KOPT-K1 (cell line): ENCODE results near the gene SS18L1.
"Not testable (repeated sequence)": the region's sequence is repeated elsewhere in the genome, so short reads cannot be mapped to it uniquely, and the experiment has no call there.

Source experiments
- H3K27ac ChIP-seq: fragments of 200-600 bp; sonication (generic); 2 replicates; pipeline ENCODE4 v1.5.1; 2016; ENCODE audit warnings: antibody characterized with exemption, mild to moderate bottlenecking, low read depth, low read length; ENCODE audit not compliant: poor library complexity, severe bottlenecking
- H3K36me3 ChIP-seq: fragments of 200-600 bp; sonication (generic); 2 replicates; pipeline ENCODE4 v1.5.1; 2017; ENCODE audit warnings: antibody characterized with exemption, mild to moderate bottlenecking, low read length, moderate library complexity; ENCODE audit not compliant: insufficient read depth
- H3K9me3 ChIP-seq: fragments of 200-600 bp; sonication (generic); 2 replicates; pipeline ENCODE4 v1.5.1; 2017; ENCODE audit warnings: antibody characterized with exemption, low read length, mild to moderate bottlenecking; ENCODE audit not compliant: insufficient read depth, poor library complexity, severe bottlenecking

Gene SS18L1, protein sequence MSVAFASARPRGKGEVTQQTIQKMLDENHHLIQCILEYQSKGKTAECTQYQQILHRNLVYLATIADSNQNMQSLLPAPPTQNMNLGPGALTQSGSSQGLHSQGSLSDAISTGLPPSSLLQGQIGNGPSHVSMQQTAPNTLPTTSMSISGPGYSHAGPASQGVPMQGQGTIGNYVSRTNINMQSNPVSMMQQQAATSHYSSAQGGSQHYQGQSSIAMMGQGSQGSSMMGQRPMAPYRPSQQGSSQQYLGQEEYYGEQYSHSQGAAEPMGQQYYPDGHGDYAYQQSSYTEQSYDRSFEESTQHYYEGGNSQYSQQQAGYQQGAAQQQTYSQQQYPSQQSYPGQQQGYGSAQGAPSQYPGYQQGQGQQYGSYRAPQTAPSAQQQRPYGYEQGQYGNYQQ

DNA sequence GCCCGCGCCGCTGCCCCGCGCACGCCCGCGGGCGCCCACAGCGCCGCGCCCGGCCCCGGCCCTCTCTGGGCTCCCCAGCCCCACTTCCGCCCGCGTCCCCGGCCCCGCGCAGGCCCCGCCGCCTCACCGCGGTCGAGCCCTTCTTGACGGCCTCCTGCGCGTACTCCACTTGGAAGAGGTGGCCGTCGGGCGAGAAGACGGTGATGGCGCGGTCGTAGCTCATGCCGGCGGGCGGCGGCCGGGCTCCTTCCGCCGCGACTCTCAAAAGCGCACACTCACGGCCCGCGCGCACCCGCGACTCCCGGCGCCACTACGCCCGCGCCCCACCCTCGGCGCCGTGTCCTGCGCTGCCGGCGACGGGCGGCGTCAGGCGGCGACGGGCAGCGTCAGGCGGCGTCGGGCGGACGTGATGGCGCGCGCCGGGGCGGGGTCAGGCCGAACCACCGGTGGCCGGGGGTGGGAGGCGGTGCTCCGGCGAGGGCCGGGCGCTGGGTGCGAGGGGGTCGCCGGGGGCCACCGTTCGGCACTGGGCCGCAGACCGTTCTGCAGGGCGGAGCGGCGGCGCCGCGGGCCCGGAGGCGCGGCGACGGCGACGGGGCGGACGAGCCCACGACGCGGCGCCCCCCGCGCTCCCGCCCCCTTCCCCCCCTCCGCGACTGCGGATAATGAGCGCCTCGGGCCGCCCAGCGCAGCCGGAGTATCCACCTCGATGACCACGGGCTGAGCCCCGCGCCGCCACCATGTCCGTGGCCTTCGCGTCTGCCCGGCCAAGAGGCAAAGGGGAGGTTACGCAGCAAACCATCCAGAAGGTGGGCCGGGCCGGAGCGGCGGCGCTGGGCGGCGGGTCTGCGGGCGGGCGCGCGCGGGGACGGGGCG, at the start of gene SS18L1, which contains the start of gene PSMA7:
TSS of gene SS18L1 (plus strand) at position 689 of the 876 bp plus-strand sequence. CDS start at position 741, 52 bp downstream.
TSS of gene PSMA7 (minus strand) at position 314 of the 876 bp plus-strand sequence. CDS start at position 223, 91 bp downstream.
- H3K9me3 ChIP-seq = no peaks in the 10 kb centered on the region
- peaks cover 42% of the 10 kb centered on the region for H3K36me3 ChIP-seq
- H3K27ac ChIP-seq = peak within 1 kb of the TSS; percentile 81

DNA sequence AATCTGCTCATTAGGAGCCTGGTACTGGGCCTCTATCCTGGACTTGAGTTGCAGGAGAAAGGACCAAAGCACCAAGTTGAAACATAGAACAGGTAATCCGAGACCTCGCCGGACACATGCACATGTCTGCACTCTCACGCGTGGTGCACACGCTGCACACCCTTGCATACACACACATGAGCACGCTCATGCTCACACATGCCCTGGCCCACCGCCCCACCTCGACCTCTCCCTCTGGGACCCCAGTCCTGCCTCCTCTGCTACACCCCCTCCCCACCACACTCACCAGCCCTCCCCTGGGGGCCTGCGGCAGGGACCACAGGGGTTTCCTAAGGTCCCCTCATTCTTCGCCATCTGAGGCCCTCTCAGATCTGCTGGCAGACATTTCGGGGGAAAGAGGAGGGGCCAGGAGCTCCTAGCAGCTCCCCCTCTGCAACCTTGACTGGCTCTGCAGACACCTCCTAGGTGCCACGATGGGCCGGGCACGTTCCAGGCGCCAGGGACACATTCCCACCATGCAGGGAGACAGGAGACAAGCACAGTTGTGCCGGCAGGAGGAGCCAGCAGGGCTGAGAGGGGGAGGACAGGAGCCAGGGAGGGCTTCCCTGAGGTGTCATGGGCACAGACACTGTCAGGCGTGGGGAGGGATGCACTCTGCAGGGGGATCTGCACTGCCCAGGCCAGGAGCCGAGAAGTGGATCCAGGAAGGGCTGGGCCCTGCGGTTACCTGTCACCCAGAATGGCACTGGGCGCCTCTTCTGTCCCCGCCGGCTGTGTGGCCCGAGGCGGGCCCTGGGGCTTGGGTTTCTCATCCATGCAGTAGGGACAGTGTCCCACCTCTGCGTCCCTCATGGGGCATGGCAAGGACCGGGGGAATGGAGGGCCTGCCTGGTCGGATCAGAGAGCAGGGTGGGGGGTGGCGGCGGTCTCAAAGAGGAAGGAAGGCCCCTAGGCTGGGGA, 46.9 kb upstream of the SS18L1 start:
- Histone ChIP-seq H3K27ac (no peak overlapping the region), H3K9me3 (peaks cover 10% of the 10 kb centered on the region), H3K36me3 (no peaks in the 10 kb centered on the region)

DNA sequence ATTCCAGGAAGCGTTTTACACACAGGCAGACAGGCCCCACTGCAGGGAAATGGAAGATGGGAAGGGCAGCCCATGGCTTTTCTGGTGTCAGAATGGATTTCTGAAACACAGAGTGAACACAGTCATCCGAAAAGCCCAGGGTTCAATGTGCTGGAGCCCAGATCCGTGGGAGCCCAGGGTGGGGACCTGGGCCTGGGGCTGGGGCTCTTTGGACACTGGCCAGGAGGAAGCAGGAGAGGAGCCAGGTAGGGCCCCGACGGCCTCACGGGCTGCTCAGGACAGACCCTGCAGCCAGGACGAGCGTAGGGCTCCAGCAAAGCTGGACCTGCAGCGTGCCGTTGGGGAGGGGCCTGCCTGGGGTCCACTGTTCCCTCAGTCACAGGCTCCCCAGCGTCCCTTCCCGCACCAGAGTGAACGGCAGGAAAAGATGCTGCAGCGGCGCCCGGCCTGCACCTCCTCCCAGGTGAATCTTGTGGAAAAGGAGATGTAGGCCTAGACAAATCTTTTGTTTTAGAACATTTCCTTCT, 45.6 kb upstream of the SS18L1 start:
- peaks cover 17% of the 10 kb centered on the region for H3K9me3 ChIP-seq
- no peaks in the 10 kb centered on the region for H3K36me3 ChIP-seq
- no peak overlapping the region for H3K27ac ChIP-seq

DNA sequence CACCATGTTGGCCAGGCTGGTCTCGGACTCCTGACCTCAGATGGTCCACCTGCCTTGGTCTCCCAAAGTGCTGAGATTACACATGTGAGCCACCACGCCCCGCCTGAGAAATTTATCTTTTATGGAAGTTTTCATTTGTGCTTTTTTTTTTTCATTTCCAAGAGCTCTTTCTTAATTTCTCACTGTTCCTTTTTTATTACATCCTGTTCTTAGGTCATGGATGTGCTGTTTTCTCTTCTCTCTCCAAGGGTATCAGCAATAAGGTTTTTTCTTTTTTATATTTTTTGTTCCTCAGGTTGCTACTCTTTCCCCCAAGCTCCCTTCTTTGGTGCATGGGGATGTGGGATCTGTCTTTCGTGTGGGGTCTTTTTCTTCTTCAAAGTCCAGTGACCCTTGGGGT, 42.5 kb upstream of the SS18L1 start:
- Histone ChIP-seq H3K9me3 (peaks cover 32% of the 10 kb centered on the region), H3K27ac (no peak overlapping the region), H3K36me3 (no peaks in the 10 kb centered on the region)

DNA sequence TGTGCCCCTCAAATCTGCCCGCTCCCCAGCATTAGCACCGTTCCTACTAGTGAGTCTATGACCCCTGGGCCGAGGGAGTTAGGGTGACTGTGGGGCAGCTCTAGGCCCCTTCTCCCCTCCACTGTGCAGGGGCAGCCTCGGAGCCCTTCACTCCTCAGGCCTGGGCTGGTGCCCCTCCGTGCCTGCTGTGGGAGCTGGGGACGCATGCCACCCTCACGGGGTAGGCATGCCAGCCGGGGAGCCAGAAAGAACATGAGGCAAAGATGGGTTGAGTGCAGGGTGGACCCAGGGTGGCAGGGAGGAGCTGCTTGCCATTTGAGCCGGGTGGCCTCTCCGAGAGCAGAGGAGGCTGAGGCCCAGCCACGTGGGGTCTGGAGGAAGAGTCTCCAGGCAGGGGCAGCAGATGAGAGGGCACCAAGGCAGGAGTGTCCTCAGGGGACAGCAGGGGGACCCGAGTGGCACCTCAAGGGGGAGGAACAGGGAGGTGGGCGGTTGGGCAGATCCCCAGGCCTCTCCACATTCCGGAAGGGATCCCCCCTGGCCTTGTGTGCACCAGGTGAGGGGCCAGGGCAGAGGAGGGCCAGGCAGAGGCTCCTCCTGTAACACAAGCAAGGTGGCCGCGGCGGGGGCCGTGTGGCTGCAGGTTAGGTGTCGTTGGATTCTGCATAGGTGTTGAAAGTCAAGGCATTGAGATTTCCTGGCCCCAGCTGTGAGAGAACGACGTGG, 39.9 kb upstream of the SS18L1 start:
- Histone ChIP-seq H3K36me3 (no peaks in the 10 kb centered on the region), H3K27ac (no peak overlapping the region), H3K9me3 (peaks cover 56% of the 10 kb centered on the region)

DNA sequence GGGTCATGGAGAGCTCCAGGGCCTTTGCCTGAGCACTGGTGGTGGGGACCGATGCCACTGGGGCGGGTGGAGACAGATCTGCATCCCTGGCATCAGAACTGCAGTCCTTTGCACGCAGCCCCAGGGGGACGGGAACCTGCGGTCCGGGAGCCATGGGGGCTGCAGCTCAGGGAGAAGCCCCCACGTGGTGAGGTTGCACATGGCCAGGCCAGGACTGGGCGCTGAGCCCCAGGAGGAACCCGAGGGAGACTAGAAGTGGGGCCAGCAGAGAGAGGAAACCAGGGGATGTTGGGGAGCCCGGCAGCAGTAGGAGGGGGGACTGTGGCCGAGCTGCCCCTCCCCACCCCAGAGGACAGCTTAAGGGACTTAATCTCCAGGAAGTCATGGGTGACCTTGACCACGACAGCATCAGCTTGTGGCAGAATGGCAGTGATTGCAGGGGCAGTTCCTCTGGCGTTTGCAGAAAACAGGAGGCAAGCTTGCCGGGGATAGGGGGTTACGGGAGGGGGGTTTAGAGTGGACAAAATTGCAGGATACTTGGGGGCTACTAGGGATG, 39.3 kb upstream of the SS18L1 start:
- H3K9me3 ChIP-seq = peaks cover 63% of the 10 kb centered on the region
- no peak overlapping the region for H3K27ac ChIP-seq
- no peaks in the 10 kb centered on the region for H3K36me3 ChIP-seq

DNA sequence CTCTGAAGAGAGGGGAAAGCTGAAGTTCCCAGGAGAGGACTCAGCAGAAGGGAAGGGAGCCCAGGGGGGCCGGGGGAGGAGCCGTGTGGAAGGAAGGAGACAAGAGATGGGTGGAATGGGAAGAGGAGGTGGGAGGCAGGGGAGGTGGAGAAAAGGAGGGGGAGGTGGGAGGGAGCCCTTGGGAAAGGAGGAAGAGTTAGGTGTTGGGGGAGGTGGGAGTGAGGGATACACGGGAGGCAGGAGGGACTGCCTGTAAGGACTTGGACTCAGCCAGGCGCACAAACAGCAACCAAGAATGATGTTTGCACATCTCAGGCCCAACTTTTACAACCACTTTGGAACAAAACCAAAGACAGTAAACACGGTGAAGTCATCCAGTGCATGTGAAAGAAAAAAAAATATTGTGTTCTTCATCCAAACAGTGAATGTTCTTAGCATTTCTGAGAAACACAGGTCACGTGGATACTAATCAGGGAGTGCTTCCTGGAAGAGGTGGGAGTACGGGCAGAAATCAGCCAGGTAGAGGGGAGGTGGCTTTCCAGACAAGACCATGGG, 38.7 kb upstream of the SS18L1 start:
- Histone ChIP-seq H3K36me3 (no peaks in the 10 kb centered on the region), H3K9me3 (peaks cover 67% of the 10 kb centered on the region), H3K27ac (no peak overlapping the region)

DNA sequence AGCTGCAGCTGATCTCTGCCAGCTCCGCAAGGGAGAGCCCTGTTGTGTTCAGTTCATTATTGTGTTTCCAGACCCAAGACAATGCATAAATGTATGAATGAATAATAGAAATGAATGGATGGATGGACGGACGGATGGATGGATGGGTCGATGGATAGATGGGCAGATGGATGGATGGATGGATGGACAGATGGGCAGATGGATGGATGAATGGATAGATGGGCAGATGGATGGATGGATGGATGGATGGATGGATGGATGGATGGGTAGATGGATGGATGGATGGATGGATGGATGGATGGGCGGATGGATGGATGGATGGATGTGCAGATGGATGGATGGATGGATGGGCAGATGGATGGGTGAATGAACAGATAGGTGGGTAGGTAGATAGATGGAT, 38.0 kb upstream of the SS18L1 start:
- H3K9me3 ChIP-seq = peaks cover 74% of the 10 kb centered on the region

DNA sequence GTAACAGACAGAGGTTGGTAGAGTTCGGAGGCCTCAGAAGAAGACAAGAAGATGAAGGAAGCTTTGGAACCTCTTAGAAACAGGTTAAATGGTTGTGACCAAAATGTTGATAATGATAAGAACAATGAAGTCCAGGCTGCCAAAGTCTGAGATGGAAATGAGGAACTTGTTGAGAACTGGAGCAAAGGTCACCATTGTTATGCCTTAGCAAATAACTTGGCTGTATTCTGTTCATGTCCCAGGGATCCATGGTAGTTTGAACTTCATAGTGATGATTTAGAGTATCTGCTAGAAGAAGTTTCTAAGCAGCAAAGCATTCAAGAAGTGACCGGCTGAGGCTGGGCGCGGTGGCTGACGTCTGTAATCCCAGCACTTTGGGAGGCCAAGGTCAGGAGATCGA, 32.4 kb upstream of the SS18L1 start:
- H3K27ac ChIP-seq = no peak overlapping the region
- peaks cover 73% of the 10 kb centered on the region for H3K9me3 ChIP-seq
- H3K36me3 ChIP-seq = no peaks in the 10 kb centered on the region

More for the DNA sequence above, 38.0 kb upstream of the SS18L1 start:
- Histone ChIP-seq H3K36me3 (no peaks in the 10 kb centered on the region), H3K27ac (no peak overlapping the region)

DNA sequence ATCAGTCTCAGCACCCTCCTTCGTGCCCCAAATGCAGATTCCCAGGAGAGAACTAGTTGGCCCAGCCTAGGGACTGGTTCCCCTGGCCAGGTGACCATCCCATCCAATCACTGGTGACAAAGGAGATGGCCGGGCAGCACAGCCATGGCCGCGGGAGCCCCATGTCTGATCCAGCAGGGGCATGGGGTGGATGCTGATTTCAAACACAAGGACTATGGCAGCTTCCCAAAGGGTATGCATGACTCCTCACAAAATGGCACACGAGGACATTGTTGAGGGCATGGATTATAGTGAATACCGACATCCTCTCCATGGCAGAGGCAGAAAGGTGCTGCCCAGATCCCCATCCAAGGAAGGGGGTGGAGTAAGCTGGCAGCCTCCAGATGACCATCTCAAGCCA, 31.2 kb upstream of the SS18L1 start:
- Histone ChIP-seq H3K27ac (no peak overlapping the region), H3K9me3 (peaks cover 62% of the 10 kb centered on the region), H3K36me3 (no peaks in the 10 kb centered on the region)

DNA sequence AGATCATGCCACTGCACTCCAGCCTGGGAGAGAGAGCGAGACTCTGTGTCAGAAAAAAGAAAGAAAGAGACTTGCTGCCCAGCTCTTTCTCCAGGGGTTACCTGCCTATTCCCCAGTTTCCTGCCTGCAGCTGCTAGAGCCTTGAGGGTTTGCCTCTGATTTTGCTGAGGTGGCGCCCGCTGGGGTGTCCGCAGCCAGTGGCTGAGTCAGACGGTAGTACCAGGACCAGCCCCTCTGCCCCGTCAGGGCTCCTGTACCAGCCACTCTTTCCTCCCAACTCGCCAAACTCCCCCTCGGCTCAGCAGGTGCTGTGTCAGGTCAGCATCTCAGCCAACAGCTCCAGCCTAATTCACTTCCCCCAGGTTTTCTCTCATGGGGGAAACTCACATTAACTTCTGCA, 28.7 kb upstream of the SS18L1 start:
- Histone ChIP-seq H3K27ac (no peak overlapping the region), H3K36me3 (no peaks in the 10 kb centered on the region), H3K9me3 (peaks cover 38% of the 10 kb centered on the region)

DNA sequence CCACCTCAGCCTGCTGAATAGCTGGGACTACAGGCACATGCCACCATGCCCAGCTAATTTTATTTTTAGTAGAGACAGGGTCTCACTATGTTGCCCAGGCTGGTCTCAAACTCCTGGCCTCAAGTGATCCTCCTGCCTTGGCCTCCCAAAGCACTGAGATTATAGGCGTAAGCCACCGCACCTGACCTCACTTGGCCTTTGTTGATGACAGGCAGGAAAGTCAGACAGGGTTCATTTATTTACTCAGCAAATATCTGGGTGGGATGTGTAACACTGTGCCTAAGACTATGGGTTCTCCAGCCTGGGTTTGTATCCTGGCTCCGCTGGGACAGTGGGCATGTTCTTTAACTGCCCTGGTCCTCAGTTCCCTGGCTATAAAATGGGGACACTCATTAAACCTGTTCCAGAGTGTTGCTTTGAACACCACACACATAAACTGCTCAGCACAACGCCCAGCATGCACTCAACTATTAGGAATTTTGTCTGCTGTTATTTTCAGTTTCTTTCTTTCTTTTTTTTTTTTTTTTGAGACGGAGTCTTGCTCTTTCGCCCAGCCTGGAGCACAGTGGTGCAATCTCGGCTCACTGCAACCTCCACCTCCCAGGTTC, 27.7 kb upstream of the SS18L1 start:
- peaks cover 30% of the 10 kb centered on the region for H3K9me3 ChIP-seq
- not testable (repeated sequence) for H3K27ac ChIP-seq, H3K36me3 ChIP-seq
